Osteocyte (in vitro differentiated cells): ENCODE measurements around the gene CPE. TPM values are rescaled to one million over a fixed set of nuclear protein-coding genes. Genes with fewer than 3 reads are reported as not detected.

Experiments used
- DNase-seq: peaks from one replicate; pipeline ENCODE4 v3.0.0; 2021; ENCODE audit warnings: mixed read lengths; ENCODE audit not compliant: unreplicated experiment; ENCODE audit errors: extremely low spot score
- H3K27ac Mint-ChIP-seq: one replicate; pipeline ENCODE4 v1.8.0; 2021; ENCODE audit warnings: mild to moderate bottlenecking, mixed read lengths; ENCODE audit not compliant: unreplicated experiment
- H3K27me3 Mint-ChIP-seq: one replicate; pipeline ENCODE4 v1.8.0; 2021; ENCODE audit warnings: mixed read lengths; ENCODE audit not compliant: unreplicated experiment
- H3K36me3 Mint-ChIP-seq: one replicate; pipeline ENCODE4 v1.8.0; 2021; ENCODE audit warnings: mixed read lengths; ENCODE audit not compliant: unreplicated experiment
- H3K4me1 Mint-ChIP-seq: one replicate; pipeline ENCODE4 v1.8.0; 2021; ENCODE audit warnings: mixed read lengths; ENCODE audit not compliant: unreplicated experiment
- H3K4me3 Mint-ChIP-seq: one replicate; pipeline ENCODE4 v1.8.0; 2021; ENCODE audit warnings: mild to moderate bottlenecking, moderate library complexity, mixed read lengths; ENCODE audit not compliant: unreplicated experiment
- H3K9me3 Mint-ChIP-seq: one replicate; pipeline ENCODE4 v1.8.0; 2021; ENCODE audit warnings: mixed read lengths; ENCODE audit not compliant: unreplicated experiment
- CTCF ChIP-seq: fragments of 200-600 bp; sonication (generic); IDR thresholded peaks from 2 replicates; pipeline ENCODE4 v1.5.0; 2021; ENCODE audit warnings: antibody characterized with exemption, mild to moderate bottlenecking, moderate library complexity
- total RNA-seq: library from RNA; stranded (reverse); gene quantifications from 2 replicates; pipeline ENCODE4 v1.2.1, GENCODE V29; 2021

Gene CPE
- total RNA-seq, 1 donor from 2014 or later, result 195 TPM

- peaks cover 8% of the 10 kb centered on the region for H3K4me1 Mint-ChIP-seq
- no peaks in the 10 kb centered on the region for H3K27me3 Mint-ChIP-seq
- H3K9me3 Mint-ChIP-seq, result peaks cover 12% of the 10 kb centered on the region
- no peak overlapping the region for H3K27ac Mint-ChIP-seq
- no peak overlapping the region for H3K4me3 Mint-ChIP-seq
- TF ChIP-seq CTCF, result no peak
- H3K36me3 Mint-ChIP-seq, result peaks cover 1% of the 10 kb centered on the region
- DNase-seq, result no peak
Measured at GRCh38 chr4:165426331-165426730, 47.5 kb downstream of the CPE start.

- no peak for TF ChIP-seq CTCF
- Mint-ChIP-seq H3K9me3 (peaks cover 12% of the 10 kb centered on the region), H3K4me3 (no peak overlapping the region), H3K27me3 (no peaks in the 10 kb centered on the region), H3K27ac (no peak overlapping the region), H3K36me3 (peaks cover 5% of the 10 kb centered on the region), H3K4me1 (peaks cover 8% of the 10 kb centered on the region)
- no peak for DNase-seq
Measured at GRCh38 chr4:165426823-165427222, 48.0 kb downstream of the CPE start.

GRCh38 chr4:165428957-165429356 is 50.1 kb downstream of the CPE start:
- peaks cover 5% of the 10 kb centered on the region for H3K36me3 Mint-ChIP-seq
- no peak for DNase-seq
- peaks cover 8% of the 10 kb centered on the region for H3K4me1 Mint-ChIP-seq
- no peak for TF ChIP-seq CTCF
- H3K27me3 Mint-ChIP-seq, result no peaks in the 10 kb centered on the region
- H3K9me3 Mint-ChIP-seq, result peaks cover 12% of the 10 kb centered on the region
- no peak overlapping the region for H3K4me3 Mint-ChIP-seq
- no peak overlapping the region for H3K27ac Mint-ChIP-seq

- H3K36me3 Mint-ChIP-seq, result peaks cover 5% of the 10 kb centered on the region
- peaks cover 6% of the 10 kb centered on the region for H3K9me3 Mint-ChIP-seq
- no peak overlapping the region for H3K27ac Mint-ChIP-seq
- H3K4me3 Mint-ChIP-seq, result no peak overlapping the region
- H3K27me3 Mint-ChIP-seq, result no peaks in the 10 kb centered on the region
- DNase-seq, result no peak
- H3K4me1 Mint-ChIP-seq, result peaks cover 1% of the 10 kb centered on the region
- no peak for TF ChIP-seq CTCF
Measured at GRCh38 chr4:165433529-165433928, 54.7 kb downstream of the CPE start.

- Mint-ChIP-seq H3K27ac (no peak overlapping the region), H3K27me3 (no peaks in the 10 kb centered on the region), H3K36me3 (no peaks in the 10 kb centered on the region), H3K4me3 (no peak overlapping the region), H3K9me3 (no peaks in the 10 kb centered on the region), H3K4me1 (peaks cover 1% of the 10 kb centered on the region)
- no peak for DNase-seq
- no peak for TF ChIP-seq CTCF
Measured at GRCh38 chr4:165437691-165438090, 58.9 kb downstream of the CPE start.
